ENCODE measurements around the gene ABHD6. TPM values are rescaled to one million over a fixed set of nuclear protein-coding genes. Genes with fewer than 3 reads are reported as not detected.
"Not testable (repeated sequence)": the region's sequence is repeated elsewhere in the genome, so short reads cannot be mapped to it uniquely, and the experiment has no call there.

ABHD6 gene
- total RNA-seq, 8 experiments from 2014 or later, result 2.6 to 21.1 (median 7.3) TPM

GRCh38 chr3:58335652-58335947, 98.0 kb downstream of the ABHD6 start:
- ATAC-seq (replicated peaks in 6 of 8), result peak in 2 of 8 experiments; percentile 1 to 2
- in situ Hi-C loops (cut with MboI; ENCODE audit: low pct_unique_long_range_greater_than_20kb in 2 of 9, low sequenced_read_pairs in 9 of 9, unreplicated experiment in 9 of 9), result loop anchor here in 2 of 9 experiments (25.0 kb wide), 2 partner anchors 177 to 202 kb away; partner anchors contain the start of gene ACOX2 (in 1 of the 2)
- peaks cover 11 to 13% of the 10 kb centered on the region in 2 donors for H3K4me1 ChIP-seq (replicated peaks in 1 of 2)
- H3K27ac ChIP-seq, result no peak overlapping the region
- WGBS, 10 experiments, result 0 to 60% (median 38%) methylated on average over 1 of the region's 1 CpG; no CpG with 5 or more reads in 3 of the 10 experiments
- no peak overlapping the region for H3K4me3 ChIP-seq

- ATAC-seq (replicated peaks in 6 of 8), result no peak
These were observed 98.7 kb downstream of the ABHD6 start for GRCh38 chr3:58336135-58336882.

GRCh38 chr3:58337190-58337589, 99.6 kb downstream of the ABHD6 start:
- Histone ChIP-seq H3K27ac (no peak overlapping the region), H3K4me3 (no peak overlapping the region), H3K4me1 (replicated peaks in 1 of 2) (peaks cover 11 to 13% of the 10 kb centered on the region in 2 donors)
- WGBS, 10 experiments, result 67 to 100% (median 100%) methylated on average over 1 of the region's 1 CpG; no CpG with 5 or more reads in 4 of the 10 experiments
- ATAC-seq (replicated peaks in 6 of 8), result no peak
- in situ Hi-C loops (cut with MboI; ENCODE audit: low pct_unique_long_range_greater_than_20kb in 2 of 9, low sequenced_read_pairs in 9 of 9, unreplicated experiment in 9 of 9), result loop anchor here in 2 of 9 experiments (25.0 kb wide), 2 partner anchors 175 to 200 kb away; partner anchors contain the start of gene ACOX2 (in 1 of the 2)

More at GRCh38 chr3:58336135-58336882, 98.7 kb downstream of the ABHD6 start:
- H3K4me1 ChIP-seq (replicated peaks in 1 of 2), result peaks cover 11 to 13% of the 10 kb centered on the region in 2 donors
- WGBS, 10 experiments, result 20 to 100% (median 92%) methylated on average over 1 to 3 of the region's 3 CpGs; no CpG with 5 or more reads in 1 of the 10 experiments
- H3K4me3 ChIP-seq, result no peak overlapping the region
- H3K27ac ChIP-seq, result no peak overlapping the region
- in situ Hi-C loops (cut with MboI; ENCODE audit: low pct_unique_long_range_greater_than_20kb in 2 of 9, low sequenced_read_pairs in 9 of 9, unreplicated experiment in 9 of 9), result loop anchor here in 2 of 9 experiments (25.0 kb wide), 2 partner anchors 176 to 201 kb away; partner anchors contain the start of gene ACOX2 (in 1 of the 2)

GRCh38 chr3:58339146-58339545, 101.6 kb downstream of the ABHD6 start:
- in situ Hi-C loops (cut with MboI; ENCODE audit: low pct_unique_long_range_greater_than_20kb in 2 of 9, low sequenced_read_pairs in 9 of 9, unreplicated experiment in 9 of 9), result loop anchor here in 2 of 9 experiments (25.0 kb wide), 2 partner anchors 173 to 198 kb away; partner anchors contain the start of gene ACOX2 (in 1 of the 2)
- H3K4me3 ChIP-seq; H3K4me1 ChIP-seq (replicated peaks in 1 of 2); H3K27ac ChIP-seq; ATAC-seq (replicated peaks in 6 of 8): not testable (repeated sequence)
- WGBS, 10 experiments, result 83 to 100% (median 93%) methylated on average over 1 to 11 of the region's 12 CpGs; no CpG with 5 or more reads in 2 of the 10 experiments

- H3K4me1 ChIP-seq (replicated peaks in 1 of 2), result no peaks in the 10 kb centered on the region
- in situ Hi-C loops (cut with MboI; ENCODE audit: low pct_unique_long_range_greater_than_20kb in 2 of 9, low sequenced_read_pairs in 9 of 9, unreplicated experiment in 9 of 9), result loop anchor here in 2 of 9 experiments (25.0 kb wide), 2 partner anchors 172 to 197 kb away; partner anchors contain the start of gene ACOX2 (in 1 of the 2)
- H3K4me3 ChIP-seq, result no peak overlapping the region
- no peak for ATAC-seq (replicated peaks in 6 of 8)
- no peak overlapping the region for H3K27ac ChIP-seq
- WGBS, 10 experiments, result 100% methylated on average over 1 of the region's 3 CpGs; no CpG with 5 or more reads in 5 of the 10 experiments
These were observed 103.1 kb downstream of the ABHD6 start for GRCh38 chr3:58340594-58341244.

GRCh38 chr3:58341376-58341775, 103.8 kb downstream of the ABHD6 start:
- no peak for ATAC-seq (replicated peaks in 6 of 8)
- Histone ChIP-seq H3K4me3 (no peak overlapping the region), H3K4me1 (replicated peaks in 1 of 2) (no peaks in the 10 kb centered on the region), H3K27ac (no peak overlapping the region)
- 77 to 100% (median 92%) methylated on average over 1 to 3 of the region's 3 CpGs; no CpG with 5 or more reads in 4 of the 10 experiments for WGBS, 10 experiments
- in situ Hi-C loops (cut with MboI; ENCODE audit: low pct_unique_long_range_greater_than_20kb in 2 of 9, low sequenced_read_pairs in 9 of 9, unreplicated experiment in 9 of 9), result loop anchor here in 2 of 9 experiments (25.0 kb wide), 2 partner anchors 171 to 196 kb away; partner anchors contain the start of gene ACOX2 (in 1 of the 2)

GRCh38 chr3:58342676-58343075, 105.1 kb downstream of the ABHD6 start:
- WGBS, 10 experiments, result 61 to 96% (median 83%) methylated on average over 2 to 5 of the region's 5 CpGs; no CpG with 5 or more reads in 3 of the 10 experiments
- in situ Hi-C loops (cut with MboI; ENCODE audit: low pct_unique_long_range_greater_than_20kb in 2 of 9, low sequenced_read_pairs in 9 of 9, unreplicated experiment in 9 of 9), result loop anchor here in 2 of 9 experiments (25.0 kb wide), 2 partner anchors 170 to 195 kb away; partner anchors contain the start of gene ACOX2 (in 1 of the 2)
- ATAC-seq (replicated peaks in 6 of 8), result peak in 1 of 8 experiments; percentile 19
- no peak overlapping the region for H3K4me3 ChIP-seq
- H3K4me1 ChIP-seq (replicated peaks in 1 of 2), result no peaks in the 10 kb centered on the region
- no peak overlapping the region for H3K27ac ChIP-seq

Other genes with a start within 250 kb of the ABHD6 start
- gene FLNB, start 229.4 kb upstream of the ABHD6 start, total RNA-seq, result 100 to 1,000 TPM in 3 of 8 experiments, 10 to 100 TPM in 4, 1 to 10 TPM in 1; 8.3 to 310 (median 53.5) TPM
- gene DNASE1L3, start 26.8 kb upstream of the ABHD6 start, total RNA-seq, result 1 to 10 TPM in 1 of 8 experiments, under 1 TPM in 5, not detected in 2; 0.17 to 1.4 (median 0.27) TPM
- gene RPP14, start 68.5 kb downstream of the ABHD6 start, total RNA-seq, result 10 to 100 TPM; 10.3 to 17.6 (median 14.3) TPM
- 10 to 100 TPM in 4 of 8 experiments, 1 to 10 TPM in 4; 7.2 to 10.8 (median 9.0) TPM for gene HTD2, start 68.7 kb downstream of the ABHD6 start, total RNA-seq
- 10 to 100 TPM in 7 of 8 experiments, 1 to 10 TPM in 1; 8.4 to 34.6 (median 18.5) TPM for gene PXK, start 95.1 kb downstream of the ABHD6 start, total RNA-seq
- 100 to 1,000 TPM in 2 of 8 experiments, 10 to 100 TPM in 6; 48.7 to 122 (median 80.9) TPM for gene PDHB, start 196.0 kb downstream of the ABHD6 start, total RNA-seq